ENCODE results near the gene BAAT.
A peak's percentile ranks its signal among the peaks of the same experiment; 100 is the strongest.

BAAT gene

DNA sequence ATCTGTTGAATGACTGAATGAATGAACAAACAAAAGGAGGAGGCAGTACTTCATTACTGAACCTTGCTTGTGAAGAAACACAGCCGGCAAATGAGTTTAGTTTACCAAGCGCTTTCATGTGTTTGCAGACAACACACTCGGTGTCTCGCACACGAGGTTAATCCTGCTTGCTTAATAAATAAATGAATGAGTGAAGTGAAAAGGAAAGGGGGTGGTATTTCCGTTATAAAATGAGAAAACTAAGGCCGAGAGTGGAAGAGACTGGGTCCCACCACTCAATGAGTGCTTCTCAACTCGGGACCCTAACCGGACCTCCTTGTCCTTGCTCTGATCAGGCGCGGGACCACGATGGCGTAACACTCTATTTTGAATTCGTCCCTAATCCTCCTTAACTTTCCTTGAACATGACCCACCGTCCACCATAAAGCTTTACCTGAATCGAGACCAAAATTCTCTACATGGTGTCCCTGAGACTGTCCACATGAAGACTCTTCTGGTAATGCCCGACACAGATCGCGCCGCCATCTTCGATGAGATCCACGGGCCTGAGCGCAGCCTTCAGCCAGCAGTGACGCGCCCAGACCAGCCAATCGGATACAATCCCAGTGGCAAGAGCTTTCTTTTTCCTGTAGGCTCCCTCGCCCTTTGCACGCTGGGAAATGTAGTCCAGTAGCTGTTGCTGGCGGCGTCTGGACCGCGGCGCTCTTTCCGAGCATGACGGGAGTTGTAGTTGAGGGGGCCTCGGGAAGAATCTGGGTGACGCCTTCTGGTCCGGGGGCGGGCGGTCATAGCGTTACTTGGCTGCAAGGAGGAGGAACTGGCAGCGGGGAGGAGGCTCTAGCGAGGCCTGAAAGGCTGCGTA lies 13.5 kb upstream of the BAAT start, which contains the start of the genes MRPL50 and ZNF189:
Gene MRPL50 (minus strand): TSS at position 551 of the 862 bp plus-strand sequence. CDS start 26 bp downstream, at position 525.
Gene ZNF189 (plus strand): TSS at position 784 of the 862 bp plus-strand sequence. CDS start 306 bp downstream, outside the sequence.
- DNase-seq, result peak; percentile 97

- peak; percentile 6 for DNase-seq
These were observed 12.9 kb upstream of the BAAT start for GRCh38 chr9:101397746-101398067.

GRCh38 chr9:101394687-101395086 lies 9.9 kb upstream of the BAAT start:
- DNase-seq, result no peak

DNA sequence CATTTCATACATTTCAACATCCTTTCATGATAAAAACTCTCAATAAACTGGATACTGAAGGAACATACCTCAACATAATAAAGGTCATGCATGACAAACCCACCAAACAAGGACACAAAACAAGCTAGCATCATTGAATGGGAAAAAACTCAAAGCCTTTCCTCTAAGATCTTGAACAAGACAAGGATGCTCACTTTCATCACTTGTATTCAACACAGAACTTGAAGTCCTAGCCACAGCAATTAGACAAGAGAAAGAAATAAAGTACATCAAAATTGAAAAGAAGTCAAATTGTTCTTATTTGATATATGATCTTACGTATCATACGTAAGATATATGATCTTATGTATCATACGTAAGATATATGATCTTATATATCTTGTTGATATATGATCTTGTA lies 8.3 kb upstream of the BAAT start:
- DNase-seq, result no peak

GRCh38 chr9:101388507-101388993 lies 3.7 kb upstream of the BAAT start:
- DNase-seq, result peak; percentile 36

DNA sequence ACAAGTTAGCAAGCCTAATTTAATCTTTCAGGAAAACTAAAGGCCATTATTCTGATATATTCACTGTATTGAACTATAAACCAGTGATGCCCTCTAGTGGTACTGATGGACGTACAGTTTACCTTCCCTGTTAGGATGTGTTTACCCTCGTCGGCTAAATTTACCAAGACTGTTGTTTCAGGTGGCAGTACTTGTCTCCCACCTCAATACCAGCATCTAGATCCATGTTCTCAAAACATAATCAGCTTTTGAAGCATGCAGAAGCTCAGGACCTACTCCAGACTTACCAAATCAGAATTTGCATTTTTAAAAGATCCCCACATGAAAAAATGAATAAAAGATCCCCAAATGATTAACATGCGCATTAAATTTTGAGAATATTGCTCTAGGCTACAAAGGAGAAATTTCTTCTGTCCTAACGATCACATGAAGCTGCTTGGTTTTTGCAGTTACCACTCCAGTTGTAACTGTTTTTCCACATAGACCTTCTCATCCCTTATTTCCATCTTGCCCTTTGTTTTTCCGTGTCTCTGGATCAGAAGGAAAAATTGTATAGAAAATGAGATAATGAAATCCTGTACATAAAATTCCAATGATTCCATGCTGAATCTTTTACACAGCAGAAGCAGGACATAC lies 3.2 kb upstream of the BAAT start:
- peak; percentile 89 for DNase-seq

DNA sequence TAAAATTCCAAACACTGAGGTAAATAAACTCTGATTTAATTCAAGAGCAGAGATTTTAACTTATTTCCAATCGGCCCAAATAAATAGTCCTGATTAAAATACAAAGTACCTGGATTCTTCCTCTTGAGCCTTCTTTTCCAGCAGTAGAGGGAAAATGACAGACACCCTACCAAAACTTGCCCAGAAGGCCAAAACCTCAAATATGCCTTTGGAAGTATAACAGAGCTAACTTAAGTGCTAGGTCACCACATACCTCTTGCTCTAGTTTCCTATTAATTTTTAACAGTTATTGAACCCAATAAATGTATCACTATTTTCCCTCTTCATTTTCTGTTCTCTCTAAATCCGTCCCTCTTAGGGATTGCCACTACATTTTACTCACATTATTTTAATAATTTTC lies 1.4 kb downstream of the BAAT start:
- no peak for DNase-seq

- DNase-seq, result no peak
These were observed 2.9 kb downstream of the BAAT start for GRCh38 chr9:101381833-101382342.

- no peak for DNase-seq
These were observed 3.7 kb downstream of the BAAT start for GRCh38 chr9:101381118-101381517.

DNA sequence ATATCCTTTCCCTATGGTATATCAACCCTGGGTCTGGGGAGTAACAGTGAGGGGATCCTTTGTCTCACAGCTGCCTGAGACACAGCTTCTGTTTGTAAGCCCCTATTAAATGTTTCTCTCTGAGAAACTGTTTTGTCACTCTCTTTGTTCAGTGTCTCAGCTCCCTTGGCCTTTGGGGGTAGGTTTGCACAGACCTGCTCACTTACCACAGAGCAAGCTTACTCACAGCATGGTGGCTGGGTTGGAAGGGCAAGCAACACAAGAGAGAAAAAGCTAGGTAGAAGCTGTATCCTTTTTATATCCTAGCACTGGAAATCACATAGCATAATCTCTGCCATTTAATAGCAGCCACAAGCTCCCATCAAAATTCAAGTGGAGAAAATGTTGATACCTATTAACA lies 4.5 kb downstream of the BAAT start:
- no peak for DNase-seq

GRCh38 chr9:101376111-101376848 lies 8.5 kb downstream of the BAAT start:
- no peak for DNase-seq

DNA sequence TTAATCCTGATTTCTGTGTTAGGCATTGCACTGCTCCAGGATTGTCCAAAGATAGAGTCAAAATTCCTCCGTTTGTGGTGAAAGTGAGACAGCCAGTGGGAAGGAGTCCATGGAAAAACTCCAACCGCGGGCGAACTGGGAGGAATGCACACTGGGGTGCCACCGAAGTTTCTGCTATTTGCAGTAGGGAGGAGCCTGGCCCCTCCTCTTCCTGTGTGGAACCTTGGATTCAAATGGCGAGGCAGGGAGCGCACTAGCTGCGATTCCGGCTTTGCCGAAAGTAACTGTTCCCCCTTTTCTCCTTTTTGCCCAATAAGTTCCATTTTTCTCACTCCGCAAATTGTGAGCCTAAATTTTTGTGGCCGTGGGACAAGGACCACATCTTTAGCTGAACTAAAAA lies 9.3 kb downstream of the BAAT start:
- no peak for DNase-seq

DNA sequence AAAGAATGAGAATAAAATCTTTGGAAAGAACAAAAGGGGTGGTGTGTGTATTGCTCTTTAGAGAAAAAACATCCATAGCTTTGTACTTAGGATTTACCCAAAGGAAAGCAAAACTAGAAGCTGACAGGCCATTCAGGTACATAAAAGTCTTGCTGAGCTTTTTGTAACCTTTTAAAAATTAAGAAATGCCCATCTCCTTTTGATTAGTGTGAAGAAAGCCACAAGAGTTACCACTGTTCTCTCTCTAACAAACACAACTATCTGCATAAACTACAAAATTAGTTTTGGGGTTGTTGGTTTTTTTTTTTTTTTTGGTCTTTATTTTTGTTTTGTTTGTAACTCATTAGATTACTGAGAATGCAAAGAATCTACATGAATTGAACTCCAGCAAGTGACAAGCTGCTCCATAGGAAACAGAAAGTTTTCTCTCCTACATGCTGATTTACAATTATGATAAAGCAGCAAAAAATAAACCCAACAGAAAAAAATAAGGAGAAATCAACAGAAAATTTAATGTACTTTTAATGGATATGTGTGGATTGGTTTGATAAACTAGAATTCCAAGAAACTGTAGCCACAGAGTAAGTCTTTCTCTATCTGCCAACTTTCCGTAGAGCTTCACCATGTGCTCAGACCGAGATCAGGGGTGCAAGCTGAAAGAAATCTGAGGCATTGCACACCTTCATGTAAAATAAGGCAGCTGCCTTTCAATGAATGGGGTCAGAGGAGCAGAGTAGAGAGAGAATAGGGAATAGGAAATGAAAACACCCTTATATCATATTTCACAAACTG lies 12.3 kb downstream of the BAAT start:
- no peak for DNase-seq

- DNase-seq, result no peak
These were observed 13.0 kb downstream of the BAAT start for GRCh38 chr9:101371813-101372212.

GRCh38 chr9:101369884-101370531 lies 14.8 kb downstream of the BAAT start:
- DNase-seq, result no peak

DNA sequence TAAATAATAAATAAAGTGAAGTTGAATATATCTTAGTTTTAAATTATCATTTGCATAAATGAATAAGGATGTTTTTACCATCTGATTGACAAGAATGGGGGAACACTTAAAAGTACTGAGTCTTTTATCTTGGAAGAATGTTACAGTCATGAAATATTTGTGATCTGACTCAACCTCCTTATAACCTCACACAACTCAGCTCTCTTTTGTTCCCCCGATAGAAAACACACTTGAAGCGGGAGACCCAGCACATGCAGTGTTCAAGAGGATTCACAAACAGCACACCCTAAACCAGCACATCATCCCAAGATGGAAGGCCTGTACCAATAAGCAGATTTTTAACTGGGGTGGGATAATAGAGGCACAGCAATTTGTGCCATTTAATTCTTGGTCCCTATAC lies 15.5 kb downstream of the BAAT start:
- no peak for DNase-seq

DNA sequence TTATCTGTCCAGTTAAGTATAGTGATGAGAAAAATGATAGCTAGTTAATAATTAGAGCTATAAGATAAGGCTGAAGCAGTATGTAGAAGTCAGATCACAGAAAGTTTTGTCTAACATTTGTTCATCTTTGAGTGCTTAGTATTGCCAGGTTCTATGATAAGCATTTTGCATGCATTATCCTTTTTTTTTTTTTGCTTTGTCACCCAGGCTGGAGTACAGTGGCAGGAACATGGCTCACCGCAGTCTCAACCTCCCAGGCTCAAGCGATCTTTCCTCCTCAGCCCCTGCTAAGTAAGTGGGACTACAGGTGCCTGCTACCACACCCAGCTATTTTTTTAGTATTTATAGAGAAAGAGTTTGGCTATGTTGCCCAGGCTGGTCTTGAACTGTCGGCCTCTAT lies 17.5 kb downstream of the BAAT start:
- no peak for DNase-seq

DNA sequence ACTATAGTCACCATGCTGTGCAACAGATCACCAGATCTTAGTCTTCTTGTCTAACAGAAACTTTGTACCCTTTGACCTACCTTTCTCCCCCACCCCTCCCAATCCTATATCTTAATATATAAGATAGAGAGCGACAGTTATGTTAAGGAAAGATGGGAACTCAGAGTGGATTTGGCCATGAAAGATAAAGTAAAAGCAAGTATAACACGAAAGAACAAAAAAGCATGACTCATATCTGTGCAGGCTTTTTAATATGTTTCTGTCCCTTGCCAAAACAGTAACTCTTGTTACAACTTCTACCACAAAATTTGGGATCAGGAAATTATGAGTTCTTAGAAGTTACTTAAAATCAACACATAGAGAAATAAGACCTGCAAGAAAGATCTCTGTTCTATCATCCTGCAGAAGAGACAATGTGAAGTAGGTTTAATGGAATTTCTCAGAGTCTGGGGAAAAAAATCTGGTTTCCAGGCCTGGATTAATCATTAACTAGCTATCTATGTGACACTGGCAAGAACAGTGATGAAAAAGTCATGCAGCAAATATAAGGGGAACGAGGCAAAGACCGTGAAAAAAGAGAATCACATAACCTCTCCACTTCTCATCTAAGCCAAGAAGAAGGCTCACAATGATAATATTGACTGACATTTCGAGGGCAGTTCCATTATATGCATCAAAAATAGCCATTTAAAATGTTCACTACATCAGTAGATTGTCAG lies 18.6 kb downstream of the BAAT start:
- no peak for DNase-seq

DNA sequence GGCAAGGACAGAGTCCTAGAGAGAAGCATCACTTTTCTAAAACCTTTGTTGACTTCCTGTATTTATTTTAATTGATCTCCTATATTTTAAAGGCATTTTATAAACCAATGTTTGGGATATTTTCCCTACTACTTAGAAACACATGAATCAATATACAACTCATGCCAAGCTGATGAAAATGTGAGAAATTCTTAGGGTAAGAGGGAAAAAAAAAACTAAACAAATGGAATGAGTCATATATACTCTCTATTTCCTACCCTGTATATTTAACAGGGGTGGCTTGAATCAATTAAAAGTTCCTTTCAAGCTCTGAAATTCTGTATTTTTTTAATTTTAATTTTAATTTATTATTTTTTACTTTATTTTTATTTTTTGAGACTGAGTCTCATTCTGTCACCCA lies 19.6 kb downstream of the BAAT start:
- no peak for DNase-seq

GRCh38 chr9:101362450-101362849 lies 22.4 kb downstream of the BAAT start:
- DNase-seq, result no peak

DNA sequence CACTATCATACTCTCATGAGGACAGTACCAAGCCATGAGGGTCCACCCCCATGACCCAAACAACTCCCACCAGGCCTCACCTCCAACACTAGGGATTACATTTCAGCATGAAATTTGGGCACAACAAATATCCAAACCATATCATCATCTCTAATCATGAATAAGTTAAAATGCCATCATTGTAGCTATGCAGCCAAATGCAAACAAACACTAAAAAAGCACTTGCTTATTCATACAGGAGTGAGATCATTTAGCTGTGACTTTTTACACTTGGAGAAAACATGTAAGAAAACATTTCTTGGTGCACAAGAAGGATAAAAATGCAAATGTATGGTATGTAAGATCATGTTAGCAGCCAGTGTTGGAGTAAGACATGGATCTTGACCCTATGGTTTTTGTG lies 24.2 kb downstream of the BAAT start:
- no peak for DNase-seq
